Putamen (tissue), 1 donor: Measurements from ENCODE around the gene ROBO3.

Experiments
- DNase-seq: peaks from one replicate; pipeline ENCODE4 v3.0.0-alpha.2; 2016; ENCODE audit warnings: low spot score

Gene ROBO3

GRCh38 chr11:124846070-124846673 lies 19.1 kb upstream of the ROBO3 start:
- DNase-seq, result no peak

GRCh38 chr11:124859171-124859570 lies 6.1 kb upstream of the ROBO3 start:
- DNase-seq, result no peak

DNA sequence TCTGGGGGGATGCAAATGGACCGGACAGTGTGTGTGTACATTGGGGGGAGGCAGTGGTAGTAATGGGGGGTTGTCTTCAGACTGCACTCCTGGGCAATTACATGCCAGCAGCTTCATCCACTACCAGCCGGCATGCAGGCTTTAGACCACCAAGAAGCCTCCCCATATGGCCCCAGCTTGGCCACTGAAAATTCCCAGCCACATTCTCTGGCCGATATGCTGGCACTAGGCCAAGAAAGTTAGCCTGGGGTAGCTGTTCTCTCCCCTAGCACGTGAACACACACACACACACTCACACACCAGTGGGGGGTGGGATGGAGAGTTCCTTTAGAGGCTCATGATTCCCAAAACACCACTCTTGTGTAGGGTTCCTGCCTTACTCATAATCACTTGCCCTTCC lies 3.6 kb upstream of the ROBO3 start:
- no peak for DNase-seq

- no peak for DNase-seq
Observed at GRCh38 chr11:124863137-124863825, 2.0 kb upstream of the ROBO3 start.

DNA sequence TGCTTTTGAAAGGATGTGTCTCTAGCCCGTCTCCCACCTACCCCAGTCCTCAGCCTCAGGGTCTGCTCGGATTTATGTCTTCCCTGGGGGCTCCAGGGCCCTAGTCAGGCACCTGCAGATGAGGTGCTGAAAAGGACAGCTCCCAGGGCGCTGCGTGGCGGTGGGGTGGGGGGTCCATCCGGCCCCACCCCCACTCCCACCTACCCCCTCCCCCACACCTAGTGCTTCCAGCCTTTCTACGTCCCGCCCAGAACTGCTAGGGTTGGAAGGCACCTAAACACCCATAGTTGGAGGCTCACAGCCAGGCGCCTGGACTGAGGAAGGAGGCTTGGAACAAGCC lies 1.4 kb upstream of the ROBO3 start:
- no peak for DNase-seq

DNA sequence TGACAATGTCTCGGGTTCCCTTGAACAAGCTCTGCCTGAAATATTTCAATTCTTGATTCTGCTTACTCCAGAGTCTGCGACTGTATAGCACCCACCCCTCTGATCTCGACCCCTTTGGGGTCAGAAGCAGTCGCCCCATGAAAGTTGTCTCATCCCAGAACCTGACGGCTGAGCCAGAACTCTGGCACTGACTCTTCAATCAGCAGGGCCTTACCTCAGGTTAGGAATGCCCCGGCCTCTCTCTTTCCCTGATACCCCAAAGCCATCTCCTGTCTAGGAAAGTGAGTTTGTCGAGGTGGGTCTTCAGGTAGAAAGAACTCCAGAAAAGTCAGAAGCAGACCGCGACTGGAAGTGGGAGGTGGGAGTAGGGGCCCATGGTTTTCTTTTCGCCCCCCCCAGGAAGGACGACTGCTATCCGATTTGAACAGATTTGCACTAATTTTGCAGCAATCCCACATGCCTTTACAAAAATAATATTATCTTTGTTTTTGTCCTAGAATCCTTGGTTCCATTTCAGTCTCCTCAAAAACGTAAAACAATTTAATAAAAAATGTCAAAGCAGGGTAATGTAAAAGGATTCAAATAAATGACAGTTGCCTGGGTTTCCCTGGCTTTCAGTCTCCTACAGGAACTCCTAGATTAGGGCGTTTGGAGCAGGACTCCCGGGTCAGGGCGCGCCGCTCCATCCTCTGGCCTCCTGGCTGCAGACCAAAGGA lies 898 bp upstream of the ROBO3 start:
- DNase-seq, result no peak

DNA sequence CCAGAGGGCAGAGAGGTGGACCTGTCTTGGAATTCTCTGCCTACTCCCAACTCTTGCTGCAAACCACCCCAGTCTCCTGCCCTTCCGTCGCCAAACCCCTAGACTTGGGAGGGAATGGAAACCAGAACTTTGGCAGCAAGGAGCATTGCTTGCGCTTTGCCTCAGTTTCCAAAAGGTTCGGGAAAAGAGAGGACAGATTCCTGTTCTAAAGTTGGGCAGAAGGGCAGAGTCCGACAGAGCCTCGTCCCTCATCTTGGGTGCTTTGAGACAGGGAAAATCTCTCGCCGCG lies 396 bp upstream of the ROBO3 start:
- DNase-seq, result no peak

- no peak for DNase-seq
Observed at GRCh38 chr11:124865902-124866851, 945 bp downstream of the ROBO3 start.

- no peak for DNase-seq
Observed at GRCh38 chr11:124867700-124868099, 2.5 kb downstream of the ROBO3 start.

DNA sequence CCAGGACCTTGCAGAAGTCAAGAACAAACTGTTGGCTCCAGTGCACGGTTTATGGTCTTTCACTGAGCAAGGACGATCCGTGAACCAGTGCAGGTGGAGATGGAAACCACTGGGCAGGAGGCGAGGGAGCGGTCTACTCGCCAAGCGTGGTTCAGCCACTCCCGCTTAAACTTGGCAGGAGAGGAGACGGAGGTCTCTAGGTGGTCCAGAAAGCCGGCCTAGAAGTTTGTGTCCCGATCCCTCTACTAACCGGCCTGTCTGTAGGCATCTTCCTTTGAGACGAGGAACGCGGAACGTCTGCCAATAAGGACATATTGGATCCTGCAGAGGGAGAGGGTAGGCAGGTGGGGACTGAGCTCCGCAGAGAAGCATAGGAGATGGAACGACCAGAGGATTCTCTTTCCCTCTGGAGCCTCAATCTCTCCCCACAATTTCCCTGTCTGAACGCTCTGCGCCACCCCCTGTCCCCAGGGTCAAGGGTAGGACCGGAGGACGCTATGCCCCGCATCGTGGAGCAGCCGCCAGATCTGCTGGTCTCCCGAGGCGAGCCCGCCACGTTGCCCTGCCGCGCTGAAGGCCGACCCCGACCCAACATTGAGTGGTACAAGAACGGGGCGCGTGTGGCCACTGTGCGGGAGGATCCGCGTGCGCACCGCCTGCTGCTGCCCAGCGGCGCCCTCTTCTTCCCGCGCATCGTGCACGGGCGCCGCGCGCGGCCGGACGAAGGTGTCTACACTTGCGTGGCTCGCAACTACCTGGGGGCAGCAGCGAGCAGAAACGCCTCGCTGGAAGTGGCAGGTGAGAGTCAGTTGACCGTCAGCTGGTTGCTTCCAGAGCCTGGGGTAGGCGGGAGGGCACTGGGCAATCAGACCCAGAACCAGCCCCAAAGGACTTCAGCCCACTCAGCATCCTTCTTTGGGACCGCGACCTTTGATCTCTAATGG lies 3.4 kb downstream of the ROBO3 start:
- no peak for DNase-seq

DNA sequence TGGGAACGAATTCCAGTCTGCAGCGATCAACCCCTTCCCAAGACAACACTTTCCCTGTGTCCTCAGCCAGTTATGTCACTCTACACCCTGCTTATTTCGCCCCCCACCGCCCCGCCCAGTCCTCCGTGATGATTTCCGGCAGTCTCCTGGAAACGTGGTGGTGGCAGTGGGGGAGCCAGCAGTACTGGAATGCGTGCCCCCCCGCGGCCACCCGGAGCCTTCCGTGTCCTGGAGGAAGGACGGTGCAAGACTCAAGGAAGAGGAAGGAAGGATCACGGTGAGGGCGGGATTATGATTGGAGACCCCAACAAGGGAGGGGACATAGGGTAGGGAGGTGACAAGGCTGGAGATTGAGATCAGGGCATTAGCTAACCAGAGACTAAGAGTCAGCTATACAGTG lies 4.1 kb downstream of the ROBO3 start:
- no peak for DNase-seq

GRCh38 chr11:124869856-124870387 lies 4.7 kb downstream of the ROBO3 start:
- no peak for DNase-seq

GRCh38 chr11:124870430-124870829 lies 5.2 kb downstream of the ROBO3 start:
- DNase-seq, result no peak

DNA sequence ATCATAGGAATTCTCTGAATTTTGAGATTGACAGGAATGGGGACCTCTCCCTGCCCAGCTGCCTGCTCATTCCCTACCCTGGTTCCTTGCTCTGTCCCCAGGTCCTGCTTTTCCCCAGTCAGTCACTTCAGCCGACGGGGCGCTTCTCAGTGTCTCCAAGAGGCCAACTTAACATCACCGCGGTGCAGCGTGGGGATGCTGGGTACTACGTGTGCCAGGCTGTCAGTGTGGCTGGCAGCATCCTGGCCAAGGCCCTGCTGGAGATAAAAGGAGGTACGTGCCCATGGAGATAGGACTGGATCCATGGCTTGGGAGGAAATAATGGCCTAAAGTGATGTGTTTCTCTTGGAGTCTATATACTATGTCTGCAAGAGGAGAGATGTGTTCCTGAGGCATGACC lies 7.0 kb downstream of the ROBO3 start:
- no peak for DNase-seq

GRCh38 chr11:124872741-124873140 lies 7.5 kb downstream of the ROBO3 start:
- DNase-seq, result no peak

GRCh38 chr11:124873951-124874350 lies 8.7 kb downstream of the ROBO3 start:
- DNase-seq, result no peak

- no peak for DNase-seq
Observed at GRCh38 chr11:124874571-124875255, 9.5 kb downstream of the ROBO3 start.

DNA sequence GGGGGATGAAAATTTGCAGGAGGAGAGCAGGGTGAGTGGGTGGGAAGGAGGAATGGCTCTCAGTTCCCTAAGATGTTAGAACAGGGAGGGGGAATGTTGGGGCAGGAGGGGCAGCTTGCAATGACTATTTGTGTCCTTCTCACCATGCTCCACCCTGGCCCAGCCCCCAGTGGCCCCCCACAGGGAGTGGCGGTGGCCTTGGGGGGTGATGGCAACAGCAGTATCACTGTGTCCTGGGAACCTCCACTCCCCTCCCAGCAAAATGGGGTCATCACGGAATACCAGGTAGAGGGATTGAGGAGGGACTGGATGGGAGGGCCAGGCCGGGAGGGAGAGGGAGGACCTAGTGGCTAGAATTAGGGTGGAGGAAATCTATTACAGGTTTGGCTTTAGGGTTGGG lies 10.2 kb downstream of the ROBO3 start:
- no peak for DNase-seq

DNA sequence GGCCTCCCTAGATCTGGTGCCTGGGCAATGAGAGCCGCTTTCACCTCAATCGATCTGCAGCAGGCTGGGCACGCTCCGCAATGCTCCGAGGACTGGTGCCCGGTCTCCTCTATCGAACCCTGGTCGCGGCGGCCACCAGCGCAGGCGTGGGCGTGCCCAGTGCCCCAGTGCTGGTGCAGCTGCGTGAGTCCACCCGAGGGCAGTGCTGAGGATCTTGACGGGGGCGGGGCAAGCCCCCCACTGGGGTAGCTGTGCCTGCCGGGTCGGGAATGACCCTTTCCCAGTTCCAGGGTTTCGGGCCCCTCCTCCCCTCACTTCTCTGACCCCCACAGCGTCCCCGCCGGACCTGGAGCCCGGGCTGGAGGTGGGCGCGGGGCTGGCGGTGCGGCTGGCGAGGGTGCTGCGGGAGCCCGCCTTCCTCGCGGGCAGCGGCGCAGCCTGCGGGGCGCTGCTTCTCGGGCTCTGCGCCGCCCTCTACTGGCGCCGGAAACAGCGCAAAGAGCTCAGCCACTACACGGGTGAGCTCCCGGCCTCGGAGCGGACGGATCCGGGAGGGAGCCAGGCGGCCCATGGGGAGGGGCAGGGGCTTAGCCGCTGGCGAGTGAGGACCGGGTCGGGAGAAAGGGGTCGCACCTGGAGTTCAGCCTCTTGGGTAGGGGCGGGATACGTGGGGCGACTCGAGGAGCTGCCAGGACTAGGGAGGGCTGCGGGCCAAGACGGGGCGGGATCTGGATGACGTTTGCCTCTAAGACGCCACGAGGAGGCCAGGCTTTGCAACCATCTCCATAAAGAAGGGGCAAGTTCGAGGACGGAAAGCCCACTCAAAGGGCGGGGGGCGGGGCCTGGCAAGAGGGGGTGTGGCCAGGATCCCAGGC lies 10.9 kb downstream of the ROBO3 start:
- DNase-seq, result peak; percentile 87
